Left cardiac atrium (tissue), 4 donors: ENCODE measurements around the gene DHRS4L2. TPM values are rescaled to one million over a fixed set of nuclear protein-coding genes. Genes with fewer than 3 reads are reported as not detected.
"Not testable (repeated sequence)": the region's sequence is repeated elsewhere in the genome, so short reads cannot be mapped to it uniquely, and the experiment has no call there.

Experiments
- ATAC-seq, 2 donors: fragments of 200-7000 bp; cut with Tn5 transposase; one replicate each; pipeline ENCODE4 v1.9.1; 2020; ENCODE audit warnings: mild to moderate bottlenecking in 2 of 2, moderate library complexity in 2 of 2
- DNase-seq: peaks from one replicate; pipeline ENCODE4 v3.0.0-alpha.2; 2020
- intact Hi-C, 2 donors: fragments of 100-400 bp; cut with DNase I; formaldehyde crosslinking; loops; one replicate each; pipeline versions ENCODE4 v1.14.1 to v1.15.1; 2022 to 2023
- total RNA-seq, 2 donors: library from RNA; stranded (reverse); fragmentation: NEBNext Ultra II Directional; extraction: Animal tissue kit (Norgen Biotek cat#: 25700); gene quantifications; one replicate each; pipeline ENCODE4 v1.2.1, GENCODE V29; 2021
- donor health status: DM: no; HTN: yes; CAD: no.
- donor health status: DM: no; HTN: yes; CAD: no; lungs with severe emphysema.
- donor health status: DM: yes; HTN: yes; CAD: no.
- donor health status: Dilated cardiomyopathy.

The DHRS4L2 gene
- total RNA-seq, 2 donors from 2014 or later, result 11.8 to 18.9 TPM

DNA sequence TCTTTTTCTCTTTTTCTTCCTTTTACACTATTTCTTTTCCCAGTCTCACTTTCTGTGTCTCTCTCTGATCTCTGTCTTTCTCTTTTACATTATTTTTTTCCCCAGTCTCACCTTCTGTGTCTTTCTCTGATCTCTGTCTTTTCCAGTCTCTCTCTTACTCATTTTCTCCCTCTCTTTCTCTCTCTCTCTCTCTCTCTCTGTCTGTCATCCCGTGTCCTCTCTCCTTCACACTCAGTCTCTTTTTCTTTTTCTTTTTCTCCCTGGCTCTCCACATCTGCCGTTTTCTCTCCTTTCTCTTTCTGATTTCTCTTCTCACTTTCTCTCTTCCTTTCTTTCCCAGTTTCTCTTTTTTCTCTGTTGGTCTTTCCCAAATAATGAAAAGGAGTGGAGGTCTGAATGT, 22.3 kb downstream of the DHRS4L2 start:
- intact Hi-C loops, result no loop called here
- DNase-seq (no peak), ATAC-seq (no peak)

DNA sequence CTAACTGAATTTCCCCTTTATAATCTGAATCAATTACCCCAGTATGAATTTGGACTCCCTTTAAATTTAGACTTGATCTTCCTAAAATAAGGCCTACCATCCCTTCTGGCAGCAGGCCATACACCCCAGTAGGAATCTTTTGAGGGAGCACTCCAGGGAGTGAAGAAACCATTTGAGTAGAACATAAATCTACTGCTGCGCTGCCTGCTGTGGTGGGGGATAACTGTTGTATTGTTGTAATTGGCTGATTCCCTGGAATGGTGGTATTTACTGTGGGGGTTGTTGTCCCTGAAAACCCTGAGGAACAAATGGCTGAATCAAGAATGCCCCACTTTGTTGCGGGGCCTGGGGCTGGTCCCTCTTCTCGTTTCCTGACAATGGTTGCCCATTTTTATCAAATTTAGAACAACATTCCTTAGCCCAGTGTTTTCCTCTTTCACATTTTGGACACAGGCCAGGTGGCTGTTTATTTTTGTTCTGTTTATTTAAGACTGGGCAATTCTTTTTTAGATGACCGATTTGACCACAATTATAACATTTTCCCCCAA, 24.1 kb downstream of the DHRS4L2 start:
- ATAC-seq, DNase-seq, intact Hi-C loops: not testable (repeated sequence)

DNA sequence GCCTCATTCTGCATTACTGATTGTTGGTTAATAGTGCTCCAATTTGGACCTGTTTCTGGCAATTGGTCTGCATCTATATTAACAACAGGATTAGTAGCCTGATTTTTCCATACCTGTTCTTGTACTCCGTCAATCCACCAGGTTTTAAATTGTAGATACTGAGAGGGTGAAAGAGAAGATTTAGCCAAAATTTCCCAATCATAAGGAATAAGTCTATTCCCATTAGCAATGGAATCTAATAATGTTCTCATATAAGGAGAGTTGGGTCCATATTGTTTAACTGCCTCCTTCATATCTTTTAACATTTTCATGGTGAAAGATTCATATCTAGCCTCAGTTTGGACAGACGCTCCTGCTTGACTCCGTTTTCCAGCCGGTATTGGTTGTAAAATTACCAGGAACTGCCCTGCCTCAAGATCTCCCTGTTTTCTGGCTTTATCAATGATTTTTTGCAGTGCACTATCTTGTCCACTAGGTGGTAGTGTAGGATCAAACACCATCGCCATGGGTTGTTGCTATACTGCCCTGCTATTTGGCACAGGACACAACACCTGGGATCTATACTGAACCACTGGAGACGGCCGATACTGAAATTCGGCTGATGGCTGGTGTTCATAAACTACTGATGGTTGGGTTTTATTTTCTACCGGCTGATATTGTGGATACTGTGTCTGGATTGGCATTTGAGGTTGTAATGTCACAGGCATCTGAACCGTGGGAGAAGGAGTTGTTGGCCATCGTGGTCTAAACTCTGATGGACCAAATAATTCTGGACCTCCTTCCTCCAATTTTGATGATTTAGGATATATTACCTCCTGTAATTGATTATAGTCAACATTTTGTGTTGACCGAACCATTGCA, 25.2 kb downstream of the DHRS4L2 start:
- intact Hi-C loops, result loop anchor here (2.0 kb wide), 2 partner anchors 39 to 77 kb away; no protein-coding TSS in a partner anchor
- DNase-seq (no peak), ATAC-seq (peak; percentile 85 to 86)

DNA sequence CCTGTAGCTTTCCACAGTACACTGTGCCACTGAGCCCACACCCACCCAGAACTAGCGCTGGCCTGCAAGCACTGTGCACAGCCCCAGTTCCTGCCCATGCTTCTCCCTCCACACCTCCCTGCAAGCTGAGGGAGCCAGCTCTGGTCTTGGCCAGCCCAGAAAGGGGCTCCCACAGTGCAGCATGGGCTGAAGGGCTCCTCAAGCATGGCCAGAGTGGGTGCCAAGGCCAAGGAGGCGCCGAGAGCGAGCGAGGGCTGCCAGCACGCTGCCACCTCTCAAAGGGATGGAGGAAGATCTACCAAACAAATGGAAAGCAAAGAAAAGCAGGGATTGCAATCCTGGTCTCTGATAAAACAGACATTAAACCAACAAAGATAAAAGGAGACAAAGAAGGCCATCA, 27.0 kb downstream of the DHRS4L2 start:
- intact Hi-C loops, result loop anchor here (2.0 kb wide), 2 partner anchors 41 to 75 kb away; no protein-coding TSS in a partner anchor
- ATAC-seq, DNase-seq: not testable (repeated sequence)

DNA sequence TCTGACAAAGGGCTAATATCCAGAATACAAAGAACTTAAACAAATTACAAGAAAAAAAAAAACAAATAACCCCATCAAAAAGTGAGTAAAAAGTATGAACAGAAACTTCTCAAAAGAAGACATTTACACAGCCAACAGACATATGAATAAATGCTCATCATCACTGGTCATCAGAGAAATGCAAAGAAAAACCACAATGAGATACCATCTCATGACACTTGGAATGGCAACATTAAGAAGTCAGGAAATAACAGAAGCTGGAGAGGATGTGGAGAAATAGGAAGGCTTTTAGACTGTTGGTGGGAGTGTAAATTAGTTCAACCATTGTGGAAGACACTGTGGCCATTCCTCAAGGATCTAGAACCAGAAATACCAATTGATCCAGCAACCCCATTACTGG, 30.2 kb downstream of the DHRS4L2 start:
- ATAC-seq, intact Hi-C loops, DNase-seq: not testable (repeated sequence)

DNA sequence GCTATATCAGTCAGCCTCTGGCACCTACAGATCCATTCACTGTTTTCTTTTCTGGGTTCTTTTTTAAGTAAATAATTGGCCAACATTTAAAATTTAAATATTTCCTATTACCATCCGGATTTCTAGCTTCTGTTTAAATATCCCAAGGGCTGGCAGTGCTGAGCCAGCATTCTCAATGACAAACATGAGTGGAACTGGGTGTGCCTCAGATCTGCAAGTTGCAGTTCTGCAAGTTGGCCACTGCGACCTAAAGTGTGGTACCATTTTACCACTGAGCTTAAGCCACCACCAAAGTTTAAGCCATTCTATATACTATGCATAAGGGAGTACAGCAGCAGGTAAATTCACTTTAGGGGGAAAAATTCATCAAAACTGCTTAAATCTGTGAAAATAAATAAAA, 31.2 kb downstream of the DHRS4L2 start:
- intact Hi-C loops, DNase-seq: not testable (repeated sequence)
- peak in 1 of 2 donors; percentile 42 for ATAC-seq

DNA sequence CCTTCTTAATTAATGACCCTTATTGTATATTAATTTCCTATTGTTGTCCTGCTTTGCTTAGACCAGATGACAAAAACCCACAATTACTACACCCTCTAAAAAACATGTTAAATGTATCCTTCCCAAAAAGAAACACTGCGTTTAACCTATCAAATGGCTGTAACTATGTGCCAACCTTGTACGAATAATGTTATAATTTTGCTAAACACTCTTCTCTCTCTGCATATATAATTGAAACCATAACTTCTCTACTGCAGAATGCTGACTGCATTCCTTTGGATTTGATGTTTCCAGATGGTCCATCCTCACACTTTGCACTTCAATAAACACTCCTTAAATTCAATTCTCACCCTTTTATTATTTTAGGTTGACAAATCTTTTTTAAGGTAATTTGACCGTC, 31.8 kb downstream of the DHRS4L2 start:
- ATAC-seq, intact Hi-C loops: not testable (repeated sequence)

DNA sequence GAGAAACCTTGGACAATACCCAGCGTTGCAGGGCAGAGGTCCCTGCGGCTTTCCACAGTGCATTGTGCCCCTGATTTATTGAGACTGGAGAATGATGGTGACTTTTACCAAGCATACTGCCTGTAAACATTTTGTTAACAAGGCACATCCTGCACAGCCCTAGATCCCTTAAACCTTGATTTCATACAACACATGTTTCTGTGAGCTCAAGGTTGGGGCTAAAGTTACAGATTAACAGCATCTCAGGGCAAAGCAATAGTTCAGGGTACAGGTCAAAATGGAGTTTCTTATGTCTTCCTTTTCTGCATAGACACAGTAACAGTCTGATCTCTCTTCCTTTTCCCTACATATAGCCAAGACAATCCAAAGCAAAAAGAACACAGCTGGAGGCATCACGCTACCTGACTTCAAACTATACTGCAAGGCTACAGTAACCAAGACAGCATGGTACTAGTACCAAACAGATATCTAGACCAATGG, 36.2 kb downstream of the DHRS4L2 start:
- intact Hi-C loops, result not testable (repeated sequence)

More for the DNA sequence above, 31.8 kb downstream of the DHRS4L2 start:
- not testable (repeated sequence) for DNase-seq

DNA sequence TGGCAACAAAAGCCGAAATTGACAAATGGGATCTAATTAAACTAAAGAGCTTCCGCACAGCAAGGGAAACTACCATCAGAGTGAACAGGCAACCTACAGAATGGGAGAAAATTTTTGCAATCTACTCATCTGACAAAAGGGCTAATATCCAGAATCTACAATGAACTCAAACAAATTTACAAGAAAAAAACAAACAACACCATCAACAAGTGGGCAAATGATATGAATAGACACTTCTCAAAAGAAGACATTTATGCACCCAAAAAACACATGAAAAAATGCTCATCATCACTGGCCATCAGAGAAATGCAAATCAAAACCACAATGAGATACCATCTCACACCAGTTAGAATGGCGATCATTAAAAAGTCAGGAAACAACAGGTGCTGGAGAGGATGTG, 41.0 kb downstream of the DHRS4L2 start:
- ATAC-seq, intact Hi-C loops, DNase-seq: not testable (repeated sequence)

More for the DNA sequence above, 36.2 kb downstream of the DHRS4L2 start:
- DNase-seq, ATAC-seq: not testable (repeated sequence)

DNA sequence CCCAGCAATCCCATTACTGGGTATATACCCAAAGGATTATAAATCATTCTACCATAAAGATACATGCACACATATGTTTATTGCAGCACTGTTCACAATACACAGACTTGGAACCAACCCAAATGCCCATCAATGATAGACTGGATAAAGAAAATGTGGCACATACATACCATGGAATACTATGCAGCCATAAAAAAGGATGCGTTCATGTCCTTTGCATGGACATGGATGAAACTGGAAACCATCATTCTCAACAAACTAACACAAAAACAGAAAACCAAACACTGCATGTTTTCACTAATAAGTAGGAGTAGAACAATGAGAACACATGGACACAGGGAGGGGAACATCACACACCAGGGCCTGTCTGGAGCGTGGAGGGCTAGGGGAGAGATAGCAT, 42.6 kb downstream of the DHRS4L2 start:
- intact Hi-C loops, ATAC-seq, DNase-seq: not testable (repeated sequence)

DNA sequence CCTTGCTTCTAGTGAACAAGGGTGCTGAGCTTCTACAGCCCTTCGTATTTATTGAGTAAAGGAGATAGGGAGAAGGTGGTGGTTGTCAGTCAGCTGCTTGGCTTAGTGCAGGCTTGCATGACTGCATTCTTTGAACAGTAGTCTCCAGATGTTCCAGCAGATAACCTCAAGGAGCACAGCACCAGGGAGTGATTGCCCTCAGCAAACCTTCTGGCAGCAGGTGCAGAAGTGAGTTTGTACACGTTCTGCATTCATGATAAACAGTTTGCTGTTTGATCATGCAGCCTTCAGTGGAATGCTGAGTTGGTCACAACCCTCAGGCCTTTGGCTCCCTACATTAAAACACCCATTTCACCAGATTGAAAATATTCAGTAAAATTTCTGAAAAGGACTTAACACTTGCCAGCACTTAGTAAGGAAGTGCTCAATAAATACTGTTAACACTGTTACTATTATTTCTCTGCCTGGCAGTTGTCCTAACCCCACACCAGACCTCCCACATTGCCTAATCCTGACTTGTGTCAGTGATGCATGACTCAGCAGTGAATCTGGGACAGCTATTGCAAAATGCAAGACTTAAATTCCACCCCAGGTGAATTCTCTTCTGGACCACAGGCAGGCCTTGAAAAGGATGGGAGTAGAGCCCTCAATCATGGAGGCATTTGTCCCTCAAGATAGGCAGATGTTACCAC, 44.1 kb downstream of the DHRS4L2 start:
- intact Hi-C loops, result no loop called here
- ATAC-seq, result peak in 1 of 2 donors; percentile 47
- no peak for DNase-seq

DNA sequence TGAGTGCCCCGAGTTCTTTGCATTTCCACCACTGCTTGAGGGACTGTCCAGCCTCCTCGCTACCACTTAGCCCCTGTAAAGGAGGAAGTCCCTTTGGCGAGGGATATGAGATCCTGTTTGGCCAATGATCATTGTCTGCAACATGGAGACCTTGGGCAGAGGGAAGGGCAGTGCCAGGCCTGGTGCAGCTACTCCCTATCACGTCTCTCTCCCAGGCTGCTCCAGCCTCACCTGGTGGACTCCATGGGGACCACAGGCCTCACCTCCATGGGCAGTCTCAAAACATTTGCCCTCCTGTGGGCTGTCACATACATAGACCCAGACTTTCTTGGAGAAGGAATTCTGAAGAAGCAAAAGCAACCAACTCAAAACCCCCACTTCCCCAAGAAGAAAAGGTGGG, 47.0 kb downstream of the DHRS4L2 start:
- DNase-seq, intact Hi-C loops: not testable (repeated sequence)

DNA sequence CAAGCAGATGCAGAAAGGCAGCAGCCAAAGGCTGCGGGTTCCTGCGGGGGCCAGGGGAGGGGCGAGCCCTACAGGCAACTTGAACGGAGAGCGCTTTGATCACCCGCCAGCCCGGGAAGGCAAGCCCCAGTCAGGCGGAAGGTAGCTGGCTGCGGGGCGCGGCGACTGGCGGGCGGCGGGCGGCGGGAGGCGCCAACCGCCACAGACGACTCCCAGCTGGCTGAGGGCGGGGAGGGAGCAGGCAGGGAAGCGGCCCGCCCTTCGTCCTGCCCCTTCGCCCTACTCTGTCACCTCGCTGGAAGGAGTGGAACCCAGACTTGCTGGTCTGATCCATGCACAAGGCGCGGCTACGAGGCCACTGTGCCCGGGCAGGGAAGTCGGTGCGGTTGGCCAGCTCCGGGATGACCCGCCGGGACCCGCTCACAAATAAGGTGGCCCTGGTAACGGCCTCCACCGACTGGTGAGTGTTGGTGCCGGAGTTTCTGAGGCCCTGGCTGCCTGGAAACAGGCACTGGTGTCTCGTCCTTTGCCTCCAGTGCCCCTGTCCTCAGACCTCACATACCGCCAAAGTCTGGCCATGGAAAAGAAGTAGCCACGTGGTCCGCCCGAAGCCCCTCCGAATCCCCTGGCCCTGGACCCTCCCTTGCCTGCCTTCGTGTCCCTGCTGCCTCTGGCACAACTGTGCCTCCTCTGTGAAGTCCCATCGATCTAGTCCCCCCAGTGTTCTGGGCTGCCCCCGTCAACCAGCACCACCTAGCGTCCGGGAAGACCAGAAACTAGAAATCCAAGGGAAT, 47.6 kb downstream of the DHRS4L2 start:
- ATAC-seq, result peak; percentile 95 to 96
- intact Hi-C loops, result no loop called here
- DNase-seq, result peak; percentile 85

More for the DNA sequence above, 47.0 kb downstream of the DHRS4L2 start:
- ATAC-seq, result peak; percentile 9 to 12

DNA sequence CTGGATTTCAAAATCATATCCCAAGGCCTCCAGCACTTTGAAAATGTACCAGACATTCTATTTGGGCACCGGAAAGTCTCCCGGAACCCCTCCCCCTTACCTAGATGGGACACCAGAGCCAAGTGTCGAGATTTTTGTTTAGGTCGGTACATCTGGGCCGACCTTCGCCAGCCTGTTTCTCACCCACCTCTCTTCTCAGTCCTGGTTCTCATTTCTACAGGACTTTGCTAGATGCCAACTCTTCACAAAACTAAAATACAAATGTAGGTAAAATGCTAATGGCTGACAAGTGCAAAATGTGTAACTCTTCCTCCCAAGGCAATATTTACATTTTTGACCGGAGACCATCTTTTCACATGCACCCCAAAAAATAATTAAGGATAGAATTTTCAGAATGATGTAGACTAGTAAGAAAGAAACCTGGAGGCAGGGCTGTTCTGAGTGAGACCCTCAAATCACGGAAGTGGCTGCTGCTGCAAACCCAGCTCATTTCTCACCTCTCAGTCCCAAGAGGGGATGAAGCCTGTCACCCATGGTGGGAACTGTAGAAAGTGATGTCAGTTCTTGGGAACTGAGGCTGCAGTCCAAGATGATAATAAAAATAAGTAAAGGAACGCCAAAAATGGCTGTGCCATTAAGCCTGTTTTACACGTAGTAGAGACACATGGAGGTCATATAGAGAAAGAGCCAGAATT, 48.4 kb downstream of the DHRS4L2 start:
- intact Hi-C loops, DNase-seq, ATAC-seq: not testable (repeated sequence)

DNA sequence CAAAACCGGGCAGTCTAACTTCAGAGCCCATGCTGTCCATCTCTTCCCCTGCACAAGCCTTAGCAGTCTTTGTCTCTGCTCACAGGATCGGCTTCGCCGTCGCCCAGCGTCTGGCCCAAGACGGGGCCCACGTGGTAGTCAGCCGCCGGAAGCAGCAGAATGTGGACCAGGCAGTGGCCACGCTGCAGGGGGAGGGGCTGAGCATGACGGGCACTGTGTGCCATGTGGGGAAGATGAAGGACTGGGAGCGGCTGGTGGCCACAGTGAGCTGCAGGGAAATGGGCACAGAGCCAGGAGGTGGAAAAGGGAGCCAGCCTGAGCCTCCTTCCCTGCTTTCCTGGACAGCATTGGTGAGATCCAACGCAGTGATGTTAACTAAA, 48.9 kb downstream of the DHRS4L2 start:
- intact Hi-C loops, result no loop called here
- ATAC-seq, result no peak
- DNase-seq, result no peak

DNA sequence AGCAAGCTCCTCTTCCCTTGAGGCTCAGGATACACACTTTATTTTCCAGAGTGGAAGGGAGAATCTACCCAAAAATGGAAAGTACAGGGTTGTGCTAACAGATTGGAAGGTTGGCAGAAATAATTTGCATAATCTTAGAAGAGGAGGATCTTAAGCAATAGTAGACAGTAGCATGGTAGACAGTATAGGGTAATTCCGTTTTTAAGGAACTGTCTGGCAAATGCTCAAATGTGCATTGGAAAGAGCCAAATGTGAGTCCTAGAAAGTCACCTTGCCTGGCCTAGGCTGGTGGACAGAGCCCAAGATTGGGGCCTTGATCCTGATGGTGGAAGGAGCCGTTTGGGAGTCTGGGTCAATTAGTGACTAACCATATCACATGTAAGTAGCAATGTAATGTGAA, 50.0 kb downstream of the DHRS4L2 start:
- no peak for ATAC-seq
- intact Hi-C loops, result no loop called here
- no peak for DNase-seq

DNA sequence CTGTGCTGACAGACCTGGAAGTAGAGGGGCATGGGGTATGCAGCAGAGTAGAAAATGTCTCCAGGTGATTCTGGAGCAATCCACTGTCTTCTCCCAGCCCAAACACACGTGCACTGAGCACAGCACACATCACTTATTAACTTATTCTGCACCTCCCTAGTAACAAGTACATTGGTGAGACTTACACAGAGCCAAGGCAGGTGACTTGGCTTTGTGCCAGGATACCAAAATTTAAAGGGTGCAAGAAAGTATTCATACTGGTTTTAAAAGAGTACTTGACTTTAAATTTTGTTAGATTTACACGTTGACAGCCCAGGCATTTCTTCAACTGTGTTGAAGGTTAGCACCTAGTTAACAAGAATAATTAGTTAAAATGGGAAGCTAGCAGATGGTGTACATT, 52.0 kb downstream of the DHRS4L2 start:
- no peak for DNase-seq
- intact Hi-C loops, result no loop called here
- no peak for ATAC-seq

DNA sequence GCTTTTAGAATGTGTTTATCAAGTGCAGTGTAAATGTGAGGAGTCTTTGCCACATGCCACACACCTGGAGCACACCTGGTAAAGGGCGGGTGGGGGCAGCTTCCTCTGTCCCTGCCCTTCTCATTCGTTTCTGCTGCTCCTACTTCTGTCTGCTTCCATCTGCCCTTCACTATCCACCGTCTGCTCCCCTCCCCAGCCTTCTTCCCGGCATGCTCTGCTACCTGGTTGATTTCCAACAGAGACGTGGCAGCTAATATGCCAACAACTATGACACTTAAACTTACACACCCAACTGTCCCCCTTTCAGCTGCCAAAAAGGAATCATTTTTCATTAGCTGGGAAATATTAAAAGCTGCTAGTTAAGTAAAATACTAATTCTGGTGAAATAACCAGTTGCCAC, 54.0 kb downstream of the DHRS4L2 start:
- intact Hi-C loops, result no loop called here
- ATAC-seq, result peak in 1 of 2 donors; percentile 32
- no peak for DNase-seq
